ENCODE results near the gene GPAM.

The GPAM gene

DNA sequence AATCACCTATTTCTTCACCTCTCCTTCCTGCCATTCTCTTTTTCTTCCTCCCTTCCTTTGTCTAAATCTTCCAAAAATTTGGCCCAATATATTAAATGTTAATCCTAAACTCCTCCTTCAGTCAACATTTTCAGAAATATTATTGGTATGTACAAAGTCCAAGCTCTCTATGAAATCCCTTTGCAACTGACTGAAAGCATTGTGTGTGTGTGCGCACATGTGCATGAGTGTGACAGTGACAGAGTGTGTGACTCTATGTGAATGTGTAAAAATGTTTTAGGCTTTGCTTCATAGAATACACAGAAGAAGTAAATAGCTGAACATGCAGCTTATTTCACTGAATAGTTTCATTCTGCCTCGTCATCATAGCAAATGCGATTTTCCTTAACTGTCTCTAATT, 7.0 kb downstream of the GPAM start:
- DNase-seq, result no peak

DNA sequence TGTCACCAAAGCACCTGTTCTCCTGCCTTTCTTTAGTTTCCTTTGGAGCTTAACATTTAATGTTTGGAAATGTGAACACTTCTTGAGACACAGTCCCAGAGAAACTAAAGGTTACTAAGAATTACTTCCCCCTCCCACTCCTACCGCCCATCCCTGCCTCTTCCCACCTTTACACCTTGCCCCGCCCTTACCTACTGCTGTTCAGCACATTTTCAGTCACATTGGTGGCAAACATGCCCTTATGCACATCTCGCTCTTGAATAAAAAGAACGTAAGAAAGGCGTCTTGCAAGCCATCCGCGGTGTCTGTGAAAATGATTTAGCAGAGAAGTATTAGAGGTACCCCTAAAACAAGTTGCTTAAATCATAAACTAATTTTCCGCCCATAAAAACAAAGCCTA, 8.2 kb downstream of the GPAM start:
- no peak for DNase-seq

DNA sequence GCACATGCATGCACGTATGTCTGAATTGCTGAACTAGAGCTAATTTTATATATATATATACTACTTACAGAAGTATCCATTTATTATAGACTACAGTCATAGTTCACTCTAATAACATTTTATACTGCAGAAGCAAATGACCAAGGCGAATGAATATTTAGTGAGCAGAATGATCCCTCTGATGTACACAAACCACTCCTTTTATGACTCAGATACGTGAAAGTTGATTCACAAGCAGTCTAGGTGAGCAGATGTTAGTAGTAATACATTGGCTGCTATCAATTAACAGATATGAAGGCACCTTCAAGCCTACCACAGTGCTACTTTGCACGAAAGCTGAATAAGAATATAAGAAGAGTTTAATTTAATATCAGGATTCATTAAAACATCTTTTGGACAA, 10.4 kb downstream of the GPAM start:
- no peak for DNase-seq

DNA sequence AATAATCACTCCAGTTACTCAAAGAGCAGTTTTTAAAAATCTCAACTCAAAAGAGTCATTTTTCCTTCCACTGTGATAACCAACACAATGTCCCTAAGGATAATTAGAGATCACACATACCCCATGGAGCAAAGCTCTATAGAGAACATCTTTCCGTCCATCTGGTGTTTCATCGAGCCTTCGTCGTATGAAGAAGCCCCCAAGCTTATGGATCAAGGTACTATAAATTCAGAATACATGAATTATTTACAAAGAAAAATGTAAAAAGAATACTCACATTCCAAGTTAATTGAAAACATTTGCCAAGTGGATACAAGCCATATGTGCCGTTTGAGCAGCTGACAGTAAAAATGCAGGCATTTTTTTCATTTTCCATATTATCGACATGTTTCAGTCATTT, 14.8 kb downstream of the GPAM start:
- no peak for DNase-seq

DNA sequence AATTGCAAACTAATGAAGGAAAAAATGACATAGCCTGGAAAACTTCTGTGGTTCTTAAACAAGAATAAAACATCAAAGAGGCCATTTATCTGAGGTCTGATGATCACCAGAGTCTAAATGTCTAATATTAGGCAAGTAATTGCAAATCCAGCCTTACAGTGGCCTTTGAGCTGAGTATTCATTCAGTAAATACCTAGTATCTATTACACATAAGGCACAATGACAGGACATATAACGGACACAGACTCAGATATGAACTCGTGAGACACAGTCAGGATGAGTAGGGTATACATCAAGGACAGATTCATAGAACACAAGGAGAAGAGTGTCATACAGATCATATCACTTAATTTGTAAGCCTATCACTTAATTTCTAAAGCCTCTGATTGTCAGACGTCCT, 16.8 kb downstream of the GPAM start:
- no peak for DNase-seq

DNA sequence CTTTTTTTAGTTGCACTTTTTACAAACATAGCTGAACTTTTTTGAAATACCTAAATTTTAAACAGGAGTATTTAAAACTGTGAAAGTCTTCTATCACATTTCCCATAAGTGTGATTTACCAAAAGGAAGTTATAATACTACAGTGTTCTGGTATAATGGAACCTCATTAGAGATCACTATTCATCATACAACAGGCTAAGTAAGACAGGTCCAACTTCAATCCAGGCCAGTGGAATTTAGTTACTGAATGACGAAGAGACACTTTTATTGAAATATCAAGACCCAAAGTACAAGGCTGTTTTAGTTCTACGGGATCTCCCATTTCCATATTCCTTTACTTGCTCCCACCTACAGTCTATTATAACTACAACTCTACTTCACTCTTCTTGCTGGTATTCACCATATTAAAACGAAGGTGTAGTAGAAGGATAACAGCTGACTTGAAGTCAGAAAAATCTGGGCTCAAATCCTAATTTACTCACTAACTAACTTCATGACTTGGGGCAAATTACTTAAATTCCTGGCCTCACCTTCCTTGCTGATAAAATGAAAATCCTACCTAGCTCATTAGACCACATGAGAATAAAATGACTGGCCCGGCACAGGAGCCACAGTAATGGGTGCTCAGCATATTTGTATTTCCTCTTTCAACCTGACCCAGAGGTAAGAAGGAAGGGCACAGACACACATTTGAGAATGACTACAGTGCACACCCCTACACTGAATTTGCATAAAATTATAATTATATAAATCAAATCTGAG, 21.6 kb downstream of the GPAM start:
- DNase-seq, result no peak

DNA sequence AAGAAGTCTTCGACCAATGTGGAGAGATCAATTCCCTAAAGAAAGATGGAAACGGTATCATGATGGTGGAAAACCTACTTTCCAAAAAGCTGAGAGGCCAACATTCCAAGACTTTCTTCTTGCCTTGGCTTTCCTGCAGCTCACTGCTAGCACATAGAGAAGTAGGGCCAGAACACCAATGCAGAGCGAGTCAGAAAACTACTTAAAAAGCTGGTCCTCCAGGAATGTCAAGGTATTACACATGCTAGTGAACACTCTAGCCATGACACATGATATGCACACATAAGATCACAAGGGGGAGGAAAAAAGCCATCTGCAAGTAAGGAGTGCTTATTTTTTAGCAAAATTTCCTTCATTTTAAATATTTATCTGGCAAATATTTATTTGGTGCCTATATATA, 22.7 kb downstream of the GPAM start:
- no peak for DNase-seq

DNA sequence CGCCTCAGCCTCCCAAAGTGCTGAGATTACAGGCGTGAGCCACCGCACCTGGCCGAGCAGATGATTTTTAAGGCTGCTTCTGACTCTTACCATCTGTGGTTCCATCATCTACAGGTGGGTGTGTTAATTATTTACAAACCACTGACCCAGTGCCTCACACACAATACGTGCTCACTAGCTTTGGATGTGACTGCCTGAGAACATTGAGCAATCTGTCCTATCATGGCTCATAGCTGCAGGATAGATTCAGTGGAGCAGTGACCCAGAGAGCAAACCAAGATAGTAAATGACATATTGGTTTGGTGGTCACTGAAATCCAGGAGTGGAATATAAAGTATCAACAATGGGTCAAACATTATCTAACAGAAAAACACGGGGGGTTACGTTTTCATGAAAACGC, 24.1 kb downstream of the GPAM start:
- no peak for DNase-seq

DNA sequence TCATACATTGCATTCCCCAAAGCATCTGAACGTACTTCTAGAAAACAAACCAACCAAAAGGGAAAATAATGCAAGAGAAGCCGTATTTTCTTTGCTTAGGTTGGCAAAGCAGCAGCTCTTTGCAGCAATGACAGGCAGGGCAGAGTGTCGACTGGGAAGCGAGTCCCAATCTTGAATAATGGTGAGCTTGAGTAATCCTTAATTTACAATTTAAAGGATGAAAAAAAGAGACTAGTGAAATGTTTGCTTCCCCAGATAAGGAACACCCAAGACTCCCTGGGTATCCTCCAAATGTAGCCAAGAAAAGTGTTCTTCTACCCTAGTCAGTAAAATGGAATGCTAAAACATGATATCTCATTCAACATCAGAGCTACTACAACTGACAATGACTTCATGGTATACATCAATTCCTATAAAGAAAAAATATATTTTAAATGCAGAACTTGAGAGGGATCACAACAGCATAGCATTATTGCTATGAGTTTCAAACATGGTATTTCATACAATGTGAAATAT, 32.0 kb downstream of the GPAM start:
- DNase-seq, result no peak

DNA sequence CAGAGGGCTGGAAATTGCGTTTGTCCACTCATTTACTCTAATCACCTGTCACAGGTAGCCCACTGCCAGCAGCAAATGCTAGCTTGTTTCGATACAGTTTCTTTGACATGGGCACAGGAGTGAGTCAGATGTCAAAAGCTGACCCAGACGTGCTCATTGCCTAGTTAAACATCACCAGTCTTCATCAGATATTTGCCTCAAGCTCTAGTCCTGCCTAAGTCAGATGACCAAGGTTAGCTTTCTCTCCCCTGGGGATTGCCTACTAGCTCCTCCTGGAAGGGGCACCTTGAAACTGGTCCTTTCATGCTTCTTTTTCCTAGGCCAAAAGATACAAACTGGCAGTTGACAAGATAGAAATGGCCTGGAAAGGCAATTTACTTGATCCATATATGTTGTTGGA, 35.2 kb downstream of the GPAM start:
- DNase-seq, result no peak

DNA sequence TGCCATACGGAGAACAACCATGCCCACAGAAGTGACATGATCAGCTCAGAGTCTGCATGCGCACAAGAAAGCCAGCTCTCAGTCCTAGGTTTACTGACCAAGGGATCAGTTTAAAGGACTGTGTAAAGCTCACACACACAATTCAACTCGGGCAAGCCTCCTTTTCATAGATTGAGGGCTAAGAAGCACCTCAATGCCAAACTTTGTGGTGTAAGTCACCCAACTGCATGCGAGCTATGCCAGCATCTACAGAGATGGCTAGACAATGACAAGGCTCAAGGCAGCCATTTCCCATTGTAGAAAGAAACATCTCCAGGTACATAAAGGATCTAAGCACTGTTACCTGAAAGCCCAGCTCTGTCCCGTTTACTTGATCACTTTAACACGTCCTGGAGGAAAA, 36.8 kb downstream of the GPAM start:
- no peak for DNase-seq

DNA sequence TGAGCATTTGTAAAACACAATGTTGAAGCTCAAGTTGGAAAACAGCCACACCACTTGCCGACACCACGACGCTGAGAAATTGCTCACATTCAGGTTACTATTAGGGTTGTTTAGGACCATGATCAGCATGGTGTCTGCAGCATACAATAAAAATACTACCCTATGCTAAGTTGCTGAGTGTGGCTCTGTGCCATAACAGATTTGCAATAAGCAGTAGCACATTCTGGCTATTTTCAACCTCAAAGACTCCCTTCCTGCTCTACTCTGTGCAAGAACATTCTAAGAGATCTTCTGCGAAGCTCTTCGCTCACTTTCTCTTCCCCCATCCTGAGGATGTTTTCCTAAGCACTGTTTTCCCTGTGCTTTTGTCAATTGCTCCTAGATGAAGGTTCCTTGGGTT, 38.3 kb downstream of the GPAM start:
- DNase-seq, result no peak

DNA sequence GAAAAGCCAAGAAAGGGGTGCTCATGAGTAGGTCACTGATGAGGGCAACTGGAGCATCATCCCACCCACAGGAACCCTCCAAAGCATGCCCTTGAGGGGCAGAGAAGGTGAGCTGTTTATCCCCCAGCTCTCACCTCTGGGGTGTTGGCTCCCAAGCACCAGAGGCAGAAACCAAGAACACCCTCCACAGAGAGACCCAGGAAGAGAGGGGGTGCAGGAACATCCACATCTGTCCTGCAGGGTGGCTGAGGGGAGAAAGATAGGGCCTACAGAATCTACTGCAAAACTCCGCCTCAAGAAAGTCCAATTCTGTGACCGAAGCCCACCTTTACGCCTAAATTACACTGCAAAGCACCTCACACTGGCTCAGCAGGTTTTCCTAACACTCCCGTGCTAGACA, 40.1 kb downstream of the GPAM start:
- no peak for DNase-seq

DNA sequence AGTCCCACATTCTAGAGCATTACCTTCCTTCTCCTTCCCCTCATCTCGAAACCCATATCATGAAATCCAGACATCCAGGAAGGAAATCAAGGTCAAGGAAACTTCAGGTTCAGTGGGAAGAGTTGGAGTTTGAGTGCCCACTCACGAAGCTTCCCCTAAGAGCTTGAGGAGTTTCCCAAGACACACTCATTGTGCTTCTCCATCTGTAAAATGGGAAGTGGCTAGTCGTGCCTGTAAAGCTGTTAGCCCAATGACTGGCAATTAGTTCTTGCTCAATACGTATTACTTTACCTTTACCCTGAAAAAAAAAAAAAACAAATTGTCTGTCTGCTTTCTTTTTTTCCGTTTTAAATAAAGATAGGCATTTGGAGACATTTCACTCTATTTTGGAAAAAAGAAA, 42.3 kb downstream of the GPAM start:
- DNase-seq, result no peak

DNA sequence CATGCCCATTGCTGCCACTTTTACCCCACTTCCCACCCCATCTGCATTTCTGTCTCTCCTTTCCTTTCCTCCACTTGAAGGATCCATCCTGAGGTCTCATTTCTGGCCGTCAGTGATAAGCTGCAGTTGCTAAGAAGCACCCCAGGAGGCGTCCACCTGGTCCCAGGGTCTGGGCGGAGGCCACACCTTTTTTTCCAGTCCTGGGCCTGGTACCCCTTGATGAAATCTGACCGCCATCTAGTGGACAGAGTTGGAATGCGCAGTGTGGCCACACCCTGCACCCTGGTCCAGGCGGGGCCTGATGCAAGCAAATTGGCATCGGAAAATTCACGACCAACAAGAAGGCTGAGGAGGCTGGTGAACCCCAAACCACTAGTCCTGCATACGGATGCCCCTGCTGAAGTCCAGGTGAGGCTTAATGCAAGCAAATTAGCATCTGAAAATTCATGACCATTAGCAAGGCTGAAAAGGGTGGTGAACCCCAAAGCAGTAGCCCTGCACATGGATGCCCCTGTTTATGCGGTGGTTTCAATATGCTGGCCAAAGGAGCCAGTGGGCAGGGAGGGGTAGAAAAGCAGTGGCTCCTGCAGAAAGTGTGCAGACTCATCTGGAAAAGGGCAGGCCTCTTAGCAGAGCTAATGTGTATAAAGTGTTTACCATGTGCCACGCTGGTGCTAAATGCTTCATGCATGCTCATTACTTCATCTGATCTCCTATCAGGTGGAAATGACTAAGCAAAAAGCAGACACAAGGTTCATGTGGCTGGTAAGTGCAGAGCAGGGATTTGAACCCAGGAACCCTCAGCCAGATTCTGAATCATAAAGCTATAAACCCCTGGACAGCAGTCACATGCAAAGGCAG, 43.2 kb downstream of the GPAM start:
- peak; percentile 87 for DNase-seq

DNA sequence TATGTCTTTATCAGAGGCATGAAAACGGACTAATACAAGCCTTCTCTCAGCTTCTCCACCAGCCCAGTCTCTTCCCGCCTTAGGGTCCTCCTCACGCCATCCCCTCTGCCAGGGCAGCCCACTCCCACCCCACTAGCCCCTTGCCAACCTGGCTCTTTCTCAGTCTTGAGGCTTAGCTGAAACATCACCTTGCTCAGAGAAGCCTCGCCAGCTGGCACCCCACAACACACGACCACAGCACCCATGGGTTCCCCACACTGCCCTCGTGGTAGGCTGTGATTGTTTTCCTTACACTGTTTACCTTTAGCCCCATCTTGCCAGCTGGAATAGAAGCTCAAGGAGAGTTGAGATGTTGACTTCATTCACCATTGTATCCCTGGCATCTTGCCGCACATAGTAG, 44.4 kb downstream of the GPAM start:
- DNase-seq, result no peak

DNA sequence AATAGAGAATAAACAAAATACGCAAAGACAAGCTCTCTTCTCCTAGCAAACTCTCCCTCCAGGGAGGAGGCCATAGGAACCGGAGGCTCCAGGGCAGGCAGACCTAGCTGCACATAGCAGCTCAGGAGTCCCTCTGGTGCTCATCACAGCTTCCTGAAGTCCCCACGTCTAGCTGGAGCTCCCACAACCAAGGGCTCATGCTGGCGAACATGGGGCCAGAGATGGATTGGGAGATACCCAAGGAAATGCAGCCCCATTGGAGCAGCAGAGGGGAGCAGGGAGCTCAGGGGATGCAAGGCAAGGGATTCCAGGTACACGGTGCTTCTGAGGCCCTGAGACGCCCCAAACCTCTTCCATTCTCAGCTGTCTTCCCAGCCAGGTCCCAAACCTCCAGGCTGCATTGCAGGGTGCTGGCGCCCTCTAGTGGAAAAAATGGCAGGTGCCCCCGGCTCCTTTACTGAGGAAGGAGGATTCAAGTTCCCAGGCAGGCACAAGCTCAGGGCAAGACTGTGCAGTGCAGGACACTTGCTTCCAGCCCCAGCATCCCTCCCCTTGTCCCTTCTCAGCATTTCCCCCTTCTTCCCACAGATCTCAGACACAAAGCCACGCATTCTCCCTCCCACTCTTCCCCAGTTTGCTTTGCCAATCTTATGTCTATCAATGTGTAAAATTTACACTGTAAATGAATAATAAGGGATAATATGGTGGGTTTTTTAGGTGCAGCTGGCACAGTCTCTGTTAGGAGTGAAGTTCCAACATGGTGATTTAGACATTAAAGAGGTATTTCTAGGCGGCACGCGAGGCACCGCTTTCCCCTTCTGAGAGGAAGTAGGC, 46.2 kb downstream of the GPAM start:
- peak; percentile 87 for DNase-seq

DNA sequence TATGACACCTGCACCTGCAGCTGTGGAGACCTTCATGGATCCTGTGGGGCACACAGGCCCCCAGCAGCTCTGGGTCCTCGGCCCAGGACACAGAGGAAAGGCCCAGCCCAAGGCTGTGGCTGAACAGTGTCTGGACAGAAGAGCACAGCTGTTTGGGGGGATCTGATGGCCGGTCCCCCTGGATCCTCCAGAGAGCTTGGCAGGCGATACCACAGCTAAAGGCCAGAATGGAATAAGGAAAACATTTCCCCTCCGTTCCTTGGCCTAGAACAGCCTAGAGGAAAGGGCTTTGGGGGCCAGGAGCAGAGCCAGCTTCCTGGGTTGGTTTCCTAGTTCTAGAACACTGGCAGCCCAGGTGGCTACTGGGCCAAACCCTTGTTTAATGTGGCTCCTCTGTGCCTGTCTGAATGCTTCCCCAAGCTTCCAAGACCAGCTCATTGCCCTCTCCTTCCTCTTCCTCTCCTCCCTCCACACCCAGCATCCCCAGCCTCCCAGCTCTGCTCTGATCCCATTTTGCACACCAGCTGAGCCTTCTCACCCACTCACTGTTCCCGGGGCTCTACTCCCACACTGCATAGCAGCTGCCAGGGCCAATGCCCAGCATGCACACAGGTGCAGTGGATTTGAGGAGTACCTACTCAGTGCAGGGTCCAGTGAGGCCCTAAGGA, 46.9 kb downstream of the GPAM start:
- DNase-seq, result no peak

DNA sequence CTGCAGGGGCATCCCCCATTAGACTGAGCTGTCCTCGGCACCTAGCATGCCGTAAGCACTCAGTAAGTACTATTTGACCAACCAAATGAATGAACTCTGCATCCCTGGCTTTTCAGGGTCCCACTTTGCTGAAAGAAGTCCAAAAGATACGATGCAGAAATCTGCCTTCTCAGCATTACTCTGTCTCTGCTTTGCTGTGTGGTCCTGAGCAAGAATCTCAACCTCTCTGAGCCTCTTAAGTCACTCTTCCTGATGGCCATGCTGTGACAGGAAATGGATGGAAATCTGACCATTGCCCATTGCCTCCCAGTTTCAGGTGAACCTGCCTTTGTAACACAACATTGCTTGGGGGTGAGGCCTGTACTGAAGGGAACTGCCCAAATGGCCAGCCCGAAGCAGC, 48.0 kb downstream of the GPAM start:
- DNase-seq, result no peak

DNA sequence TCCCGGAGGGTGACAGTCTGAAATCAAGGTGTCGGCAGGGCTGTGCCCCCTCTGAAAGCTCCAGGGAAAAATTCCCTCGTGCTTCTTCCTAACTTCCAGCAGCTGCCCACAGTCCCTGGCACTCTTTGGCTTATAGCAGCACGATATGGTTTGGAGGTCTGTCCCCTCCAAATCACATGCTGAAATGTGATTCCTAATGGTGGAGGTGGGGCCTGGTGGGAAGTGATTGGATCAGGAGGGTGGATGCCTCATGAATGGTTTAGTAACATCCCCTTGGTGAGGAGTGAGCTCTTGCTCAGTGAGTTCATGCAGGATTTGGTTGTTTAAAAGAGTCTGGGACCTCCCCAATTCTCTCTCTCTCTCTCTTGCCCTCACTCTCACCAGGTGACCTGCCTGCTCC, 51.1 kb downstream of the GPAM start:
- no peak for DNase-seq

DNA sequence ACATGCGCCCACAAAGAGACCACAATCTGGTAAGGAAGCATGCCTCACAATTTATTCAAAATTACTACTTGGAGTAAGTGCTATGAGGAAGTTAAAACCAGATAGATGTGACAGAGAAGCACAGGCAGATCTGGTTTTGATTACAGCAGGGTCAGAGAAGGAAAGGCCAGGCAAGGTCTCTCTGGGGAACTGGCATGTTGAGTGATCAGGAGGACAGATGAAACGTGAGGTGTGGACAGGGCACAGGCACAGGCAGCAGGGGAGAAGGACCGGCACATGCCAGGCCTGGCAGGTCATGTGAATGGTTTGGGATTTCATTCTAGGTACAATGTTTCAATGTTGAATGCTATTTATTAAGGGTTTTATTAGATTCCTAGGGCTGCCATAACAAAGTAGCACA, 51.6 kb downstream of the GPAM start:
- no peak for DNase-seq

DNA sequence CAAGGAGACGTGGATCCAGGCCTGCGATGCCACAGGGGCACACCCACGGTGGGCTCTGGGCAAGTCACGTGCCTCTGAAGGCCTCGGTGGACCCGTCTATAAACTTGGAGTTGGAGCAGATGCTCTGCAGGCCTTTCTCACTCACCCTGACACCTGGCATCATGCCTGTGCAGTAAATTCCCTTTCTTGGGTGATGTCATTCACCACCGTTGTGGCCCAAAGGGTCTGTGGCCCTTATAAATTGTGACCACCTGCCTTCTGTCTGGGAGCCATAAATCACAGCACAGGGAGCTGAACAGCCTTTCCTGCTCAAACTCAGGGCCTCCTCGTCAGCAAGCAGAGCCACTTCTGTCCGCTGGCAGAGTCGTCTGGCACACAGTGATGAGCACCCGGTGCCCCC, 52.2 kb downstream of the GPAM start:
- DNase-seq, result no peak

DNA sequence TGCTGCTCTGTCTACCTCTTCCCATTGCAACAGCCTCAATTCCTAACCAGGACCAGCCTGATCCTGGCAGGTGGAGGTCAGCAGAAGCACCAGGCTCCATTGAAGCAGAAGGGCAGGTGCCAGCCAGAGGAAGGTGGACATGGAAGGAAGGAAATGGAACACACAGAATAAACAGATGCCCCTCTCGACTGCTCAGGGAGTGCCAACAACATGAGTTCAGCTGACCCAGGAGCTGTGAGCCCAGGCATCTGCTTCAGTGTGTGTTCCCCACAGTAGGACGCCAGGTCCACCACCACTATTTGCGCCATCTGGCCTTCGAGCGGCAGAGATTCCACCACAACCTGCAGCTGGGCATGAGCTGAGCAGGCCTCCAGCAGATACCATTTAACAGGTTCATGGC, 56.7 kb downstream of the GPAM start:
- no peak for DNase-seq
